Middle frontal gyrus (tissue), 1 donor: Measurements from ENCODE around the gene COL5A1.

Source experiments
- DNase-seq: peaks from one replicate; pipeline ENCODE4 v3.0.0-alpha.2; 2015; ENCODE audit warnings: low spot score; ENCODE audit errors: extremely low spot score

Gene COL5A1

DNA sequence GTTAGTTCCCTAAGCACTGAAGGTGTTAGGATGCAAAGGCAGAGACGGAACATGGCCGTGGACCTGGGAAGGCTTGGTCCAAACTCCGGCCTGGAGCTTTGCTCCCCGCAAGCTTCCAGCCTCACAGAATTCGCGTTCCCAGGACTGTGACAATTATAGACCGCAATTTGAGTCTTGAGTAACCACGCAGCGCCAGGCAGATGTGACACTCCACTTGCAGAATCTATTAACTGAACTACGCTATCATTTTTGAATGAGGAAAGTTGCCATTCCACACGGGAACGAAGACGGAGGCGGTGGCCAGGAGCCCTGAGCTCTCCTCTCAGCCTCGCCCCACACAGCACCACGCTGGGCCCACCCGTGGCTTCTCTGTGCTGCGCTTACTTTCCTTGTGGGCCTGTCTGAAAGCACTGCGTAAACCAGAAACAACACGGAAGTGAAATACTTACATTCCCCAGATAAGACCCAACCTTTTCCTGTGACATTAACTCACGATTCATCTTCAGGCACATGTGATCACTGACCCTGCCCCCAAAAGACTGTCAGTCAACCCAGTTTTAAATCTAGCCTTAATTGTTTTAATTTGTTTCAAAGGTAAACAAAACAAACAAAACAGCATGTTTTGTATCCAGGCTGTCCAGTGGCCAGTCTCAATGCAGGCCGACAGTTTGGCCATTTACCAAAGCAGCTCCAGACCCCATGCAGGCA, 16.1 kb upstream of the COL5A1 start:
- DNase-seq: no peak

DNA sequence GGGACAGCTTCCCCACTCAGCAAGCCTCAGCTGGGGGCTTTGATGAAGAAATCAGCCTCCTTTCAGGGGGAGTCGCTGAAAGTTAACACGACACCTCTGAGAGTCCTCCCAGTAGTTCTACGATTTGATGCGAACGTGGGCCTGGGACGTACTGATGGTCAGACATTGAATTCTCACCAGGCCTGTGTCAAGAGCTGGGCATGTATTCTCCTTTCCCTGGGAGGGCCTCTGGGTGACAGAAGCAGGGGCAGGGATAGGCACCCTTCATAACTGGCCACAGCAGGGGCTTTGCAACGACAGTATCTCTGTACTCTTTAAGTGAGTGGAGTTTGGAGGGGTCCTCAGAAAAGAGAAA, 15.6 kb upstream of the COL5A1 start:
- no peak for DNase-seq

DNA sequence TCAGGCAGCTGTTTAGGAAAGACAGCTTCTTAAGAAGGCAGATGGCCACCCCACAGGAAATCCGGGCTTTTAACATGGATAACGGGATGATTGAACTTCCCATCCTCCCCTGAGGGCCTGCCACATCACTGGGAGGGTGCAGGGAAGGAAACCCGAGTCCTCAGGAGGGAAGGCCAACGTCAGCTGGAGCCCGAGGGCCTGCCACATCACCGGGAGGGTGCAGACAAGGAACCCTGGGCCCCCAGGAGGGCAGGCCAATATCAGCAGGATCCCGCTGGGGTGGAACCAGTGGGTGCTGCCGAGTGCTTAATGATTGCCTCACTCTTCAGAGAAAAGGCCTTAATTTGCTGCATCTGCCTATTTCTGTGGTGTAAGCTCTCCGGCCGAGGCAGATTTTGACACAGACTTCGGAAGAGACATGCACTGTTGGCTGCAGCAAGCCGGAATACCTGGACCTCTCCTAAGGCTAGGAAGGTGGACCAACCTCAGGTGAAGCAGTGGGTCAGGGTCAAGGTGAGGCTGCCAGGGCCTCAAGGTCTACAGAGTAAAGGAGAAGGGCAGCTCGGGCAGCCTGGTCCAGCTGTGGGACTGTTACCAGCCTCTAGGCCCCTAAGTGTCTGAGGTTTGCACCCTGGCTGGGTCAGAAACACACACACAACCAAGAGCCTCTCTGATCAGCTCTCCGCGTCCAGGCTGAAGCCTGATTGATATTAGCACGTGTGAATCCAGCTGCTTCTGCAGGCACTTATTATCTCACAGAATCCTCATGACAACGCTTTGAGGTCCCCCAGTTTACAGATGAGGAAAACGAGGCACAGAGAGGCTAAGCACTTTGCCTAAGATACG, 14.8 kb upstream of the COL5A1 start:
- no peak for DNase-seq

DNA sequence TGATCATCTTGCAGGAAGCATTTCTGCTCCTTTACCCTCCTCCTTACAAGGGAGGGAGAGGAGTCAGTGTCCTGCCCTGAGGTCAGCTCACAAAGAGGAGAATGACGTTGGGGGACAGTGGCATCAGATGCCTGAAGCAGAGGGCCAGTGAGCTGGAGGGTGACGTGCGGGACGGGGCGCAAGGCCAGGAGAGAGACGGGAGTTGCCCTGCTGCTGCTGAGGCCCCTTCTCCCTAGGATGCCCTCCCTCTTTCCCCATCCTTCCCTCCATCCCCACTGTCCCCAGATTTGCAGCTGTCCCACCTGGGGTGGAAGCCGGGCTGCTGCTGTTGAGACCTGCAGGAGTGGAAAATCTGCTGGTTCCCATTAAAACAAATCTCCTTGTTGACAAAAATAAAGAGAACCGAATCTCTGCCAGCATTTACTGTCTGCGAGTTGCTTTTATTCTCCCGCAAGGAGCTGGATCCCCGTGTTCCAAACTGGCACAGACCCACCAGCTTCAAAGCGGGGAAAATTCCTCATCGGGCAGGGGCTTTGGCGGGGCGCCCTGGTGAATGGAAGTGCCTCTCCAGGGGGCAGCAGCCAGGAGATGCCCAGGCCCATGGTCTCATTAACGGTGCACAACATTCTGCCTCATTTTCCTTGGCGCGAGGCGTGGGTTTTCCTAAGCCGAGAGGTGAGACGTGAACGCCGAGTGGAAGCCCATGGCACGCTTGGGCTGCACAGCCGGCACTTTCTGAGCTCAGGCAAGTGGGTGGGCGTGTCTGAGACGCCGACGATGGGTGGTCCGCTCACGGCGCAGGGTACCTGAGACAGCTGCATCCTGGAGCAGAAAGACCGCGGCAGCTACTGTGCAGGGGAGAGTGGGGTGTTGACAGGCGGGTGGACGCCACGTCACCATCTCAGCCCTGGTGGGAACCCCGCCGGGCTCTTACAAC, 13.9 kb upstream of the COL5A1 start:
- no peak for DNase-seq

DNA sequence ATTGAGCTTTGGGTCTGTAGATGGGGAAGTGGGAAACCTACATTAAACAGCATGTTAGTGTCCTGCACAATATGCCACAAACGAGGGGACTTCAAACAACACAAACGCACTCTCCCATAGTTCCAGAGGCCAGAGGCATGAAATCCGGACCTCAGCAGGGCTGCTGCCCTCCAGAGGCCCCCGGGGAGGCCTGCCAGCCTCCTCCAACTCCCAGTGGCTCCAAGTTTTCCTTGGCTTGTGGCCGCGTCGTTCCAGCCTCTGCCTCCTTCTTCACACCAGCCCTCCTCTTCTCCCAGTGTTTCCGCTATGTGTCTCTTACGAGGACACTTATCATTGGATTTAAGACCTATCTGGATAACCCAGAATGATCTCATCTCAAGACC, 13.3 kb upstream of the COL5A1 start:
- DNase-seq: no peak

DNA sequence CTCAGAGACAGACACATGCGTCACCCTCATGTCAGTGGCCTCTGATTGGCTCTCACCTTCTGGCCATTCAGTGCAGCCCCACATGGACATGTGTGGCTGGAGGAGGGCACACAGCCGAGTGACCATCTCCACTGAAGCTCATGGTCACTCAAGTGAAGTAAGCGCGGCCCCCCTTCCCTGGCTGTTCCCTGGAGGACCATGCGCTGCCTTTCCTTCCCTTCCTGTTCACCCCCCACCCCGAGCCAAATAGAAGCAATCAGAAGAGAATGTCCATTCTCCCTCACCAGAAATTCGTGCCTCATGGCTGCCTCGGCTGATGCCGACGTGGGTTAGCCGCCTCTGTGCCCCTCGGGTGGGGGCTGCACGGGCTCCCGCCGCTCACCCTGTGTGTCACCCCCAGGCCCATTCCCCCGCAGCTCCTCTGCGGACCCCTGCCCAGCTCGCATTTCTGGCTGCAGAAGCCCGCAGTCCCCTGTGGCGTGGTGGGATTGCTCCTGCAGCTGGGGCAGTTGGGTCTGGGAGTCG, 12.5 kb upstream of the COL5A1 start:
- DNase-seq: no peak

DNA sequence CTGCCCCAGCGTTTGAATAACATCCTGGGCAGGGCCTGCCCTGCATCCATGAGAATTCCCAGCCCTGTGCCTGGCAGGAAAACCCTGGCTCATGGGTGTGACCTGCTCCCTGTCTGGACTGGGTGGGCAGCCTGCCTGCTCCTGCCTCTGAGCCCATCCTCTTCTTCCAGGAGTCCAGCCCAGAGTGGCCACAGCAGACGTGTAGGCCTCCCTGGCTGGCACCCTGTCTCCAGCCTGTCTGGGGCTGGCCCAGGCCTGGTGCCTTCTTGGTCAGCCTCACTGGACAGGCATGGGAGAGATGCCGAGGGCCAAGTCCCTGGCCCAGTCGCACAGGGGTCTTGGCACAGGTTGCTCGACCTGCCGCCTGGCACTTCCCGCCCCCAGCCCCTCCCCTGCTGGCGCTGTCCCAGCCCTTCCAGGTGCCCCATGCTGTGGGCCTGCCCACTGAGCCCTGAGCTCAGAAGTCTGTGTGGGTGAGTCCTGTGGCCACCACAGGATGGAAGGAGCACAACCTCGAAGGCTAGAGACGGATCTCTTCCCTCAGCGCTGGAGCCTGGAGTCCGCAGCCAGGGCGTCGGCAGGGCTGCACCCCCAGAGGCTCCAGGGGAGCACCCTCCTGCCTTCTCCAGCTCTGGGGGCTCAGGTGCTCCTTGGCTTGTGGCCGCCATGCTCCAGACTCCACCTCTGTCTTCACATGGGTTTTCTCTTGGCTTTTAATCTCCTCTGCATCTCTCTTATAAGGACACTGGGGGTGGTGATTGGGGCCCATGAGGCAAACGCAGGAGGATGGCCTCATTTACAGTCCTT, 11.8 kb upstream of the COL5A1 start:
- no peak for DNase-seq

DNA sequence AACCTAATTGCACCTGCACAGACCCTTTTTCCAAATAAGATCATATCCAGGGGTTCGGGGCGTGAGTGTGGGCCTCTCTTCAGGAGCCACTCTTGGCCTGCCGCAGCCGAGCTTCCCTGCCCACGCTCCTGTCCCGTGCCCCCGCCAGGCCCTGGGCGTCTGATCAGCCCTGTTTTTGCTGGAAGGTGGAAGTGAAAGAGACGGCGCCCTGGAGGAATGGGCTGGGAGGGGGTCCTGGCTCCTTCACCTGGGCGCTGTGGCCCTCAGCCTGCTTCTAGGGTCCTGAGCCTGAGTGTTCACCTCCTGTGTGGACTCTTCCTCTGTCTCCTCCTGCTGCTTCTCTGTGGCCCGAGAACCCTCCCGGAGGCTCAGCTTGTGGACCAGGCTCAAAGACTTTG, 11.2 kb upstream of the COL5A1 start:
- no peak for DNase-seq

DNA sequence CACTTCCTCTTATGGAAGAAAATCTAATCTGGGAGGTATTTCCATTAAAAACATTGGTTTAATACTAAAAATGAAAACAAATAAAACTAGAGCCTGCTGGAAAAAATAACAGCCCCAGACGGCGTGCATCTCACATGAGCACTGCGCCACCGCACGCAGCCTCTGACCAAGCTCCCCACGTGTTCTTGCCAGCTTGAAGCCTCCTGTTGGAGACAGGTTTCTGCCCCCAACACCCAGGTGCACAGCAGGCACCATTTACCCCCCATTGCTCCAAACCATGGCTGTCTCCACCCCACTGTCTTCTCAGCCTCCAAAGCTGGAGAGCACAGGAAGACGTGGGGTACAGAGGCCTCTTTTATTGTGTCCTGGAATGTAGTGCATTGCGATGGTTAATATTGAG, 10.7 kb upstream of the COL5A1 start:
- DNase-seq: no peak

DNA sequence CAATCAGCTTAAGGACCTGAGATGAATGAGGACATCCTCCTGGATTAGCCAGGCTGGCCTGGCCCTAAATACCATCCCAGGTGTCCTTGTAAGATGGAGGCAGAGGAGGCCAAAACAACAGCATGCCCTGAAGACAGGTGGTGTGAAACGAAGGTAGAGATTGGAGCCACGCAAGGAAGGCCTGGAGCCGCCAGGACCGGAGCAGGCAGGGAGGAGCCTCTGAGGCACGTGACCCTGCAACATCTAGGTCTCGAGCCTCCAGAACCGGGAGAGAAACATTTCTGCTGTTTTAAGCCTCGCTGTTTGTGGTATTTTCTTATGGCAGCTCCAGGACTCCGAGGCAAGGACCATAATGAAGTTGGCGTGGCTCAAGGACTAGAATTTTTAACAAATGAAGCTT, 9.7 kb upstream of the COL5A1 start:
- DNase-seq: no peak

DNA sequence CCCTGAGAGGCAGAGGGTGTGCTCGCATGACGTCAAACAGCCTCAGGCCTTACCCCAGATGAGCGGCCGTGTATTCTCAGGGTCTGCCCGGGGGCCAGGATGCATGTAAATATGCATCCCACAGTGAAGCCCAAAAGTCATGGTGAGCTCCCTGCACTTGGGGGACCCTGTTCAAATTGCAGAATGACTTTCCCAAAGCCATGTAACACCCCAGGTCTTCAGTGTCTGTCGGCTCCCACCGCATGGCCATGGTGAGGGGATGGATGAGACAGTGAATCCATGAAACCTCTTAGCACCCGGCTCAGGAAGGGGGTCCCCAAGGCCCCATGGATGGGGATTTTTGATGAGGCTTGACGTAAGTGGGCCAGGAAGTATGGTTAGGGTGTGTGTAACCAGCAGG, 9.3 kb upstream of the COL5A1 start:
- DNase-seq: no peak

DNA sequence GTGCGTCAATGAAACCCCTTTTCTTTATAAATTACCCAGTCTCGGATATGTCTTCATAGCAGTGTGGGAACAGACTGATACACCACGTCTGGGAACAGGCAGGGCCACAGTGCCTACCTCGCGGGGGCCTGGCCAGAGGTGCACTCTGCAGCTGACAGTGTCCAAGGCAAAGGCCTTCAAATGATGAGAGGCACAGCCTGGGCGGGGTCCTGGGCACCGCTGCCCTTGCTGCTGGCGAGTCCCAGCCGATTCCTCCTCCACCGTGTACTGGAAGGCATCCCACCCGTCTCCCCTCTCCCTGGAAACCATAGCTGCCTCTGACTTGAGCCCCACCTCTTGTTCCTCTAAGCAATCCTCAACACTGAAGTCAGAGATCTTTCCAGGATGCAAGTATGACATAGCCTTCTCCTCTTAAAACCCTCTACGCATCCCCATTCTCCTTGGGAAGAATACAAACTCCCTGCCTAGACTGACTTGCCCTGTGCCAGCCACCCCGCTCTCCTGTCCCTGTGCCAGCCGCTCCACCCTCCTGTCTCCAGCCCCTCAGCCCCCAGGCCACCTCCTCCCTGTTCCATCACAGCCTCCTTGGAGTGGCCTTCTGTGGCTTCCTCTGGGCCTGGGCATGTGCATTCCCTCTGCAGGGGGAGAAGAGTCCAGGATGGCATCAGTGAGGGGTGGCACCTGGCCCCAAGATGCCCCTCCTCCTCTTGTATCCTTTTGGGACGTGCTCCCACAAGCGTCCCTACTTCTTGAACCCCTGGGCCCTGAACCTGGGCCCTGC, 8.1 kb upstream of the COL5A1 start:
- DNase-seq: no peak

DNA sequence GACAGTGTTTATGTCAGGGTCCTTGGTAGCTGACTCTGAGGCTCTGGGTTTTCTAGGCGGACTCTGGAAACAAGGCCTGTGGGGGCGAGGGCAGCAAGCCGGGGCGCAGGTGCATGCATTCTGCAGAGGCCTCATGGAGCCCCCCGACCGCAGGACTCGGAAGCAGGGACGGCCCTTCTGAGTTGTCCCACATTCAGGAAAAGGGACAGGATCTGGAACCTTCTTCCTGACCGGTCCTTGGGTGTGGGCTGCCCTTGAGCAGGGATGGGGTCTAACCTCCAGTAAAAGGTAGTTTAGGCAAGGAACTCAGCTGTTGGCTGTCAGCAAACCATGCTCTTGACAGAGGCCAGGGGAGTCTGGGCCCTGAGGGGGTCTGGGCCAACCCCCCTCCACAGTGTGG, 7.4 kb upstream of the COL5A1 start:
- DNase-seq: no peak

DNA sequence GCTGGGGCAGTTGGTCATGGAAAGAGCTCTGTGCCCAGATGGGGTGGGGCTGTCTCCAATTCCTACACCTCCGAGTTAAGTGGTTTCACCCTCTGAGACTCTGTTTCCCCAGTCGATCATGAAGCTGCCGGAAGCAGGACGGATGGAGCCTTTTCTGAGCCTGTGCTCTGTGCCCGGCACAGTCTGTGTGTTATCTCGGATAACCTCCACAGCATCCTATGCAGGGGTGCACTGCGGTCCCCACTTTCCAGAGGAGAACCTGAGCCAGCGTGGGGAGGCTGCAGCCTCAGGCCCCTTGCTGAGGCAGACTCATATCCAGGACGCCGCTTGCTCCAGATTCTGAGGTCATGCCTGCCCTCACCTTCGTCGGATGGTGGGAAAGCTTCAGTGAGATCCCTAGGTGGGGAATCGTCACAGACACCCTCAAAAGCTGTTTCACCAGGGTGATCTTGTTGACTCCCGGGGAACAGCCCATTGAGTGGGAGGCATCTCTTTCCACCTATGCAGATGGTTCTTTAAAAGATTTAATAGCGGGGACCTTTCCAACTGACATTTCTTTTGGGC, 6.9 kb upstream of the COL5A1 start:
- DNase-seq: no peak

DNA sequence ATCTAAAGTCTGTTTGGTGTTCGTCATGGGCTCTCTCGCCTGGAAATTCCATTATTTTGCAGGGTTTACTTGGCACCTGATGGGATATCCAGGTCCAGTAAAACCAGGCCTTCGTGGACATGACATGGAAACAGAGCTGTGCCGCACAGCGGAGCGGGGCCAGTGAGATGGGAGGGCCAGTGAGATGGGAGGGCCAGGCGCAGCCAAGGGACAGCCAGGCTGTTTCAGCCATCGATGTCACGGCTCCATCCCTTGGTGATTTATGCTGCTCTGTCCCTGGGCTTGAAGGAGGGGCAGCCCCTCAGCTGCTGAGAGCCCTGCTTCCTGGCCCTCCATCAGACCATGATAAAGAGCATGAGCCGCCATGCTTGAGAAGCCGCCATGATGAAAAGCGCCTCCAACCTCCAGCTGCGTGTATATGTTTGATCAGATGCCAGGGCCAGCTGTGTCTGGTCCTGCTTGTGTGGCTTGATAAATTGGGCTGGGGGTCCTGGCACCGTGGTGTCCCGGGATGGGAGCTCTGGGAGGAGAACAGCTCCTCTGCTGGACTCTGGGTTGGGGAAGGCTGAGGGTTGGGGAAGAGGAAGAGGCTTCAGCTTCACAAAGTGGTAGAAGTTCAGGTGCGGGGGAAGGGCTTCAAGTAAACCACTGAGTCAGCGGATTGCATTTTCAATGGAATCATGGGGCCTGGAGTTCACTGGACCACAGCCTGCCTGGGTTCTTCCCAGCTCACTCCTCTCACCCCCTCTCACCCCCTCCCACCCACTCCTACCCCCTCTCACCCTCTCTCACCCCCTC, 6.1 kb upstream of the COL5A1 start:
- no peak for DNase-seq

DNA sequence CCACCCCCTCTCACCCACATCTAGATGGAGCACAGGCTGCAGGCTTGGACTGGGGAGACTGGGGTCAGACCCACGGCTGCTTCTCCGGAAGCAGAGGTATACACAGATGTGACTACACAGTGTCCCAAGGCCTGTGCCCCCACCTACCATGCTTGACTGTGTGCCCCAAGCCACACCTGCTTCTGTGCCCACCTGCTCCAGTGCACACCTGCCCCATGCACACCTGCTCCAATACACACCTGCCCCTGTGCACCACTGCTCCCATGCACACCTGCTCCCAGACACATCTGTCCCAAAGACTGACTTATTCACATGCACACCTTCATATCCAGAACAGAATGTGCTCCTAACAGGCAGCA, 5.5 kb upstream of the COL5A1 start:
- DNase-seq: no peak

DNA sequence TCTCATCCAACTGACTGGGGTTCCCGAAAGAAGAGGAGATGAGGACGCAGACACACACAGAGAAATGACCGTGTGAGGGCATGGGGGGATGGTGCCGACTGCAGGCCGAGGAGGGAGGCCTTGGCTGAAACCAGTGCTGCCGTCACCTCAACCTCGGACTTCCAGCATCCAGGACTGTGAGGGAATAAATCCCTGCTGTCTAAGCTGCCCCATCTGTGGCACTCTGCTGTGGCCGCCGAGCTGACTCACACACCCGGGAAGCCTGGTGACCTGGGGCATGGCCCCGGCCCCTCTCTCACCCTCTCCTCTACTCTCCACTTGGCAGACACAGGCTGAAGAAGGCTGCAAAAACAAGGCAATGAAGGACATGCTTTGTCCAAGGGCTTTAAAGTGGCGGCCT, 4.4 kb upstream of the COL5A1 start:
- no peak for DNase-seq

DNA sequence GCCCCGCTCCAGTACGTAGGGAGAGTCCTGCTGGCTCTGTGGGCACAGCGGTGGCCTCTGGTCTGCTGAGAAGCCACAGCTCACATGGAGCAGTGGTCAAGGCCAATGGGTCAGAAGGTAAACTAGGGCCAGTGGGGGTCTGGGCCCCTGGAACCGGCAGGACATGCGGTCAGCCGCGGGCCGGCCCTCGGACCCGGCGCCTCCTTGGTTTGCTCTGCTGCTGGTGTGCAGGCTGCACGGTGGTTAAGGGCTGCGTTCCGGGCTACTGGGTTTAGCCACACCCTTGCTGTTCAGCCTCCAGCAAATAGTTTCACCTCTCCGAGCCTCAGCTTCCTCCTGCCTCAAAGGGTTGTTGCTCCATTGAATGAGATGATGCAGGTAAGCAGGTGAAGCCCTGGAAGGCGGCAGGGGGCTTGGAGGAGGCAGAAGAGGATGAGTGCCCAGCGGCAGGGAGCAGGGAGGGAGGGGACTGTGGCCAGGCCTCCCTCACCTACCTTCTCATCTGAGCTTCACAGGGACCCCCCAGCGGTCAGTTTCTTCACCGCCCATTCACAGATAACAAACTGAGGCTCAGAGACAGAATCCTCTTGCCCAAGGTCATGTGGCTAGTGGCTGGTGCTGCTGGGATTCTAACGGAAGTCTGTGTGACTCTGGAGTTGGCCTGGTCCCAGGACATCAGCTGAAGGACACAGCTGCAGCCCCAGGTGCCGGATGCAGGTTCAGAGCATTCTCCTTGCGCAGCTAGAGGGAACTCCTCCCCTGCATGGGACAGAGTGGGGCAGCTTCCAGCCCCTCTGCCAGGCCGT, 3.7 kb upstream of the COL5A1 start:
- DNase-seq: no peak
